Measurements from ENCODE around the gene MTREX. TPM values are rescaled to one million over a fixed set of nuclear protein-coding genes. Genes with fewer than 3 reads are reported as not detected.

The MTREX gene
- polyA plus RNA-seq, 1 experiment: 61.7 TPM

DNA sequence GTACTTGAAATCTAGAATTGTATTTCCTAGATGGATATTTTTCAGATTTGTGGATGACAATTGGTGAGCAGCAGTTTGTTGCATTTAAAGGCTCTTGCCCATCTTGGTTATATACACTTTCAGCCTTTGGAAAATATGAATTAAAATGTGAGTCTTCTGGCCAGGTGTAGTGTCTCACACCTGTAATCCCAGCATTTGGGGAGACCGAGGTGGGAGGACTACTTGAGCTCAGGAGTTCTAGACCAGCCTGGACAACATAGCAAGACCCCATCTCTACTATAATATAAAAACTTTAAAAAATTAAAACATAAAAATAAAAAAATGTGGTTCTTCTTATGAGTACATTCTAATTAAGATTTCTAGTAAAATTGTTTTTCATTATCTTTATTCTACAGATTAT lies 102.0 kb downstream of the MTREX start:
- DNase-seq (ENCODE audit: low read depth, low spot score): no peak
- ChIA-PET POLR2A (no interaction called here), CTCF (interaction anchor here (3.5 kb wide), 1 partner anchor 282 kb away, joined by 16 read pairs; no protein-coding TSS in a partner anchor)
- Histone ChIP-seq H3K4me3 (ENCODE audit: low read depth, low read length) (no peak overlapping the region), H3K27ac (ENCODE audit: low read depth, low read length) (no peak overlapping the region), H3K9me3 (ENCODE audit: control insufficient read depth, insufficient read depth, low read length) (no peaks in the 10 kb centered on the region), H3K27me3 (ENCODE audit: control insufficient read depth, insufficient read depth, low read length) (no peaks in the 10 kb centered on the region)
- TF ChIP-seq, protein P1, sequence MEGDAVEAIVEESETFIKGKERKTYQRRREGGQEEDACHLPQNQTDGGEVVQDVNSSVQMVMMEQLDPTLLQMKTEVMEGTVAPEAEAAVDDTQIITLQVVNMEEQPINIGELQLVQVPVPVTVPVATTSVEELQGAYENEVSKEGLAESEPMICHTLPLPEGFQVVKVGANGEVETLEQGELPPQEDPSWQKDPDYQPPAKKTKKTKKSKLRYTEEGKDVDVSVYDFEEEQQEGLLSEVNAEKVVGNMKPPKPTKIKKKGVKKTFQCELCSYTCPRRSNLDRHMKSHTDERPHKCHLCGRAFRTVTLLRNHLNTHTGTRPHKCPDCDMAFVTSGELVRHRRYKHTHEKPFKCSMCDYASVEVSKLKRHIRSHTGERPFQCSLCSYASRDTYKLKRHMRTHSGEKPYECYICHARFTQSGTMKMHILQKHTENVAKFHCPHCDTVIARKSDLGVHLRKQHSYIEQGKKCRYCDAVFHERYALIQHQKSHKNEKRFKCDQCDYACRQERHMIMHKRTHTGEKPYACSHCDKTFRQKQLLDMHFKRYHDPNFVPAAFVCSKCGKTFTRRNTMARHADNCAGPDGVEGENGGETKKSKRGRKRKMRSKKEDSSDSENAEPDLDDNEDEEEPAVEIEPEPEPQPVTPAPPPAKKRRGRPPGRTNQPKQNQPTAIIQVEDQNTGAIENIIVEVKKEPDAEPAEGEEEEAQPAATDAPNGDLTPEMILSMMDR (IDR thresholded peaks at IDR 0.05; ENCODE audit: low read depth, low read length): no peak

DNA sequence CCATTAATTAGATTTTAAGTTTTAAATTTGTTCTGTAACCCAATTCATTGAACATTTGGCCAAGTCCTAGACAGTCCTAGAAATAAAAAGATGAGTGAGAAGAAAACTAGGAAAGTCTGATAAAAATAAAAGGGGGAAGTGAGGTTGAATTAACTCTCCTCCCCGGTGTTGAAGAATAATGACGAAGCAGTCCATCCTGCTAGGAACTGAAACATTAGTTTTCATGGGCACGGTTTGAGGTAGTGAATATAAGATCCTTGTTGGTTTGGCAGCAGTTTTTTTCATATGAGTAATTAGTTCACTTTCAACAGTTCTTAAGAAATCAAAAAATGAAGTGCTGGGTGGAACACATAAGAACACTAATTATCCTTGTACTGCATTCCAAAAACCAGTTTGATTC lies 103.1 kb downstream of the MTREX start:
- Histone ChIP-seq H3K27me3 (ENCODE audit: control insufficient read depth, insufficient read depth, low read length) (no peaks in the 10 kb centered on the region), H3K9me3 (ENCODE audit: control insufficient read depth, insufficient read depth, low read length) (no peaks in the 10 kb centered on the region), H3K4me3 (ENCODE audit: low read depth, low read length) (no peak overlapping the region), H3K27ac (ENCODE audit: low read depth, low read length) (no peak overlapping the region)
- no peak for DNase-seq (ENCODE audit: low read depth, low spot score)
- TF ChIP-seq, protein P1 (IDR thresholded peaks at IDR 0.05; ENCODE audit: low read depth, low read length): no peak
- ChIA-PET CTCF (interaction anchor here (3.5 kb wide), 1 partner anchor 281 kb away, joined by 16 read pairs; no protein-coding TSS in a partner anchor), POLR2A (no interaction called here)

DNA sequence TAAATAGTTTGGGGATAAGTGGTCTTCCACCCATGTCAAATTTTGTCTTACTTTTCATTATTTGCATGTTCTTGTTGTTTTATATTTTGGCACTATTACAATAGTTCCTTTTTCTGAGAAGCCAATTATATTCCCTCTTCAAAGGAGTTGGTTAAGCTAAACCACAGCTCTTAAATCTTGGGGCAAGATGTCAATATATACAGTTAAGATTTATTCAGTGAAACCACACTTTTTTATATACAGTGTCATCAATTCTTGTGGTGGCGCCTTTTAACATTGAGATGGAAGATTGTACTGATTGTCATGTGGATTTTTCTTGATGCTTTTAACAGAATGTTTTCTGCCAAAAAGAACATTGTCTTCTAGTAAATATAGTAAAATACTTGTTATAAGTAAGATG lies 104.1 kb downstream of the MTREX start:
- Histone ChIP-seq H3K9me3 (ENCODE audit: control insufficient read depth, insufficient read depth, low read length) (no peaks in the 10 kb centered on the region), H3K27ac (ENCODE audit: low read depth, low read length) (no peak overlapping the region), H3K4me3 (ENCODE audit: low read depth, low read length) (no peak overlapping the region), H3K27me3 (ENCODE audit: control insufficient read depth, insufficient read depth, low read length) (no peaks in the 10 kb centered on the region)
- TF ChIP-seq, protein P1 (IDR thresholded peaks at IDR 0.05; ENCODE audit: low read depth, low read length): no peak
- DNase-seq (ENCODE audit: low read depth, low spot score): no peak
- ChIA-PET POLR2A (no interaction called here), CTCF (interaction anchor here (2.7 kb wide), 1 partner anchor 281 kb away, joined by 9 read pairs; no protein-coding TSS in a partner anchor)

DNA sequence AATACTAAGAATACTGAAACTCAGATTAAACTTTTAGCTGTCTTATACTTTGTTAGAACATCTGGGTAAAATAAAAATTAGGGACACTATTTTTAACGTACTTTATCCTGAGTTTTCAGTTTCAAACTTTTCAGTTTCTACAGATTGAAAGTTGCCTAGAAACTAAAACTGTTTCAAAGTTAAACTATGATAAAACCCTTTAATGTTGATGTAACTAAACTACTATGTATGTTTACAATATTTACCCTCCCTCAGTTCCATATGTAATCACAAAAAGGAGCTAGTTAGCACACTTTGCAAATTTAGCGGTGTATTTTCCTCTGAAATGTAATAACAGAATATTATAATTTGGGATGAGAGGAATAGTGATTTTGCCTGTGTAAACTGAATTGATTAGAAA lies 105.9 kb downstream of the MTREX start:
- no peak for DNase-seq (ENCODE audit: low read depth, low spot score)
- Histone ChIP-seq H3K27me3 (ENCODE audit: control insufficient read depth, insufficient read depth, low read length) (no peaks in the 10 kb centered on the region), H3K4me3 (ENCODE audit: low read depth, low read length) (no peak overlapping the region), H3K9me3 (ENCODE audit: control insufficient read depth, insufficient read depth, low read length) (no peaks in the 10 kb centered on the region), H3K27ac (ENCODE audit: low read depth, low read length) (no peak overlapping the region)
- TF ChIP-seq, protein P1 (IDR thresholded peaks at IDR 0.05; ENCODE audit: low read depth, low read length): no peak
- CTCF ChIA-PET: interaction anchor here (0.7 to 2.7 kb wide), 3 partner anchors 13 to 279 kb away, joined by 3 to 9 read pairs (median 4); no protein-coding TSS in a partner anchor
- POLR2A ChIA-PET: no interaction called here

DNA sequence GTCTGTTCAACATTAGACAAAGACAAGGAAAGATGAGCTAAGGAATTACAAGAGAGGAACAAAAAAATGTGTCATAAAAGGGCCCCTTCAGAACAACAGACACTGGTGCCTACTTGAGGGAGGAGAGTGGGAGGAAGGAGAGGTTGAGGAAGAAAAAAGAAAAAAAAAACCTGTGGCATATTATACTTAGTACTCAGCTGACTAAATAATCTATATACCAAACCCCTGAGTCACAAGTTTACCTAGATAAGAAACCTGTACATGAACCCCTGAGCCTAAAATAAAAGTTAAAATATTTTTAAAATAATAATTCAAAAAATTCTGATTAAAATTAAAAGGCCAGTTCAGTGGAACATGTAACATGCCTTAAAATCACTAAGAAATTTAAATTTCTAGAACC lies 107.3 kb downstream of the MTREX start:
- TF ChIP-seq, protein P1 (IDR thresholded peaks at IDR 0.05; ENCODE audit: low read depth, low read length): no peak
- ChIA-PET CTCF (interaction anchor here (0.8 kb wide), 1 partner anchor 277 kb away, joined by 3 read pairs; no protein-coding TSS in a partner anchor), POLR2A (no interaction called here)
- no peak for DNase-seq (ENCODE audit: low read depth, low spot score)
- Histone ChIP-seq H3K4me3 (ENCODE audit: low read depth, low read length) (no peak overlapping the region), H3K27me3 (ENCODE audit: control insufficient read depth, insufficient read depth, low read length) (no peaks in the 10 kb centered on the region), H3K27ac (ENCODE audit: low read depth, low read length) (no peak overlapping the region), H3K9me3 (ENCODE audit: control insufficient read depth, insufficient read depth, low read length) (no peaks in the 10 kb centered on the region)
